H1 (cell line): ENCODE data around the gene SKAP1. TPM values are rescaled to one million over a fixed set of nuclear protein-coding genes. Genes with fewer than 3 reads are reported as not detected.

Experiments
- CTCF ChIA-PET: fragments of 300-600 bp; sonication (Branson Sonifier 250); formaldehyde crosslinking; loops from one replicate; lab custom pipeline; 2021; ENCODE audit not compliant: partially characterized antibody; lab: Charles Lee
- POLR2A ChIA-PET: fragments of 300-600 bp; sonication (Branson Sonifier 250); formaldehyde crosslinking; loops from one replicate; lab custom pipeline; 2021; ENCODE audit warnings: inconsistent platforms; ENCODE audit not compliant: partially characterized antibody; lab: Charles Lee
- DNase-seq, 2 experiments: peaks; one replicate each; pipeline versions ENCODE4 v3.0.0 to v3.0.0-alpha.2; 2010 to 2022; ENCODE audit warnings: low spot score in 2 of 2, low read depth in 1 of 2, mixed read lengths in 1 of 2
- FAIRE-seq: peaks from 2 replicates; lab custom pipeline; 2011; peaks lifted over from hg19 to GRCh38; lab: Jason Lieb, UNC
- H2AFZ ChIP-seq: 2 replicates; pipeline ENCODE4 v1.8.1; 2012; ENCODE audit warnings: low read length, inconsistent platforms
- H2AK5ac ChIP-seq: 2 replicates; pipeline ENCODE4 v1.6.1; 2013; ENCODE audit warnings: low read depth, low read length
- H2BK120ac ChIP-seq: replicated peaks from 2 replicates; pipeline ENCODE3; 2013; ENCODE audit warnings: low read depth, low read length, inconsistent platforms
- H2BK12ac ChIP-seq: 2 replicates; pipeline ENCODE4 v1.6.1; 2013; ENCODE audit warnings: low read depth, low read length
- H2BK15ac ChIP-seq: 2 replicates; pipeline ENCODE4 v1.6.1; 2013; ENCODE audit warnings: low read length
- H2BK20ac ChIP-seq: 2 replicates; pipeline ENCODE4 v1.6.1; 2013; ENCODE audit warnings: low read length
- H2BK5ac ChIP-seq: 2 replicates; pipeline ENCODE4 v1.6.1; 2013; ENCODE audit warnings: low read depth, low read length
- H3K14ac ChIP-seq: 2 replicates; pipeline ENCODE4 v1.6.1; 2013; ENCODE audit warnings: inconsistent platforms; ENCODE audit not compliant: insufficient read length
- H3K18ac ChIP-seq: 2 replicates; pipeline ENCODE4 v1.6.1; 2013; ENCODE audit warnings: low read length; ENCODE audit errors: extremely low read depth
- H3K23ac ChIP-seq: 2 replicates; pipeline ENCODE4 v1.6.1; 2013; ENCODE audit warnings: inconsistent platforms; ENCODE audit not compliant: insufficient read length
- H3K23me2 ChIP-seq: 2 replicates; pipeline ENCODE4 v1.6.1; 2013; ENCODE audit warnings: low read depth, low read length
- H3K27ac ChIP-seq: 2 replicates; pipeline ENCODE4 v1.6.1; 2011; ENCODE audit warnings: low read depth, low read length, inconsistent platforms
- H3K27me3 ChIP-seq, 4 experiments: replicated peaks in 1 of 4; 1 replicate in 1 of 4; 2 replicates in 3 of 4; pipeline versions ENCODE4 v1.6.1 to v1.8.1; 2011 to 2013; ENCODE audit warnings: low read length in 3 of 4, mild to moderate bottlenecking in 3 of 4, inconsistent platforms in 2 of 4, mixed read lengths in 2 of 4, moderate library complexity in 1 of 4; ENCODE audit not compliant: control insufficient read depth in 3 of 4, insufficient read depth in 3 of 4; ENCODE audit errors: extremely low read depth in 1 of 4
- H3K36me3 ChIP-seq, 4 experiments: 2 replicates each; pipeline versions ENCODE4 v1.6.1 to v1.8.1; 2011 to 2013; ENCODE audit warnings: mild to moderate bottlenecking in 4 of 4, low read length in 3 of 4, moderate library complexity in 2 of 4, control low read depth in 1 of 4, inconsistent platforms in 1 of 4; ENCODE audit not compliant: insufficient read depth in 4 of 4, control insufficient read depth in 2 of 4
- H3K4ac ChIP-seq: replicated peaks from 2 replicates; pipeline ENCODE3; 2013; ENCODE audit warnings: low read length, low read depth, mixed read lengths, inconsistent platforms; ENCODE audit not compliant: insufficient read length
- H3K4me1 ChIP-seq, 4 experiments: replicated peaks in 1 of 4; 1 replicate in 1 of 4; 2 replicates in 3 of 4; pipeline versions ENCODE4 v1.6.1 to v1.8.1; 2011 to 2013; ENCODE audit warnings: low read length in 3 of 4, inconsistent platforms in 2 of 4, mixed read lengths in 1 of 4; ENCODE audit not compliant: insufficient read depth in 4 of 4, control insufficient read depth in 3 of 4
- H3K4me2 ChIP-seq, 2 experiments: 2 replicates each; pipeline versions ENCODE4 v1.6.1 to v1.8.1; 2011 to 2013; ENCODE audit warnings: low read depth in 2 of 2, low read length in 2 of 2, control low read depth in 1 of 2, inconsistent platforms in 1 of 2, mild to moderate bottlenecking in 1 of 2; ENCODE audit not compliant: insufficient read depth in 1 of 2
- H3K4me3 ChIP-seq, 4 experiments: fragments of 200-600, 300-600 bp in 1 of 4; sonication (generic), shearing (Covaris generic), sonication (Bioruptor Twin) in 1 of 4; 2 replicates each; pipeline versions ENCODE4 v1.5.1 to v1.8.1; 2011 to 2016; ENCODE audit warnings: low read length in 4 of 4, low read depth in 3 of 4, control low read depth in 2 of 4, inconsistent platforms in 2 of 4, mild to moderate bottlenecking in 2 of 4, mixed read lengths in 1 of 4, moderate library complexity in 1 of 4; ENCODE audit not compliant: insufficient read depth in 2 of 4; ENCODE audit errors: extremely low read depth in 1 of 4
- H3K56ac ChIP-seq: replicated peaks from 2 replicates; pipeline ENCODE3; 2013; ENCODE audit warnings: low read depth, mild to moderate bottlenecking, mixed read lengths, low read length, inconsistent platforms; ENCODE audit not compliant: insufficient read length
- H3K79me1 ChIP-seq: 2 replicates; pipeline ENCODE4 v1.6.1; 2013; ENCODE audit warnings: low read depth, low read length, control low read depth
- H3K79me2 ChIP-seq, 2 experiments: 2 replicates each; pipeline versions ENCODE4 v1.6.1 to v1.8.1; 2012 to 2013; ENCODE audit warnings: low read length in 2 of 2, mild to moderate bottlenecking in 2 of 2, inconsistent platforms in 1 of 2; ENCODE audit not compliant: insufficient read depth in 2 of 2, control insufficient read depth in 1 of 2
- H3K9ac ChIP-seq, 4 experiments: replicated peaks in 1 of 4; 1 replicate in 1 of 4; 2 replicates in 3 of 4; pipeline versions ENCODE4 v1.6.1 to v1.8.1; 2011 to 2013; ENCODE audit warnings: low read depth in 3 of 4, low read length in 3 of 4, control low read depth in 2 of 4, mild to moderate bottlenecking in 2 of 4, moderate library complexity in 2 of 4, inconsistent platforms in 1 of 4; ENCODE audit errors: extremely low read depth in 1 of 4
- H3K9me3 ChIP-seq, 2 experiments: 2 replicates each; pipeline versions ENCODE4 v1.6.1 to v1.8.1; 2012 to 2013; ENCODE audit warnings: mild to moderate bottlenecking in 2 of 2, moderate library complexity in 2 of 2, control low read depth in 1 of 2, inconsistent platforms in 1 of 2, low read depth in 1 of 2, low read length in 1 of 2, mixed read lengths in 1 of 2; ENCODE audit not compliant: insufficient read depth in 2 of 2
- H4K20me1 ChIP-seq, 2 experiments: replicated peaks in 1 of 2; 2 replicates each; pipeline versions ENCODE3 to v1.8.1; 2011 to 2013; ENCODE audit warnings: inconsistent platforms in 2 of 2, low read length in 2 of 2, mild to moderate bottlenecking in 1 of 2; ENCODE audit not compliant: insufficient read depth in 2 of 2, control insufficient read depth in 1 of 2
- H4K5ac ChIP-seq: 2 replicates; pipeline ENCODE4 v1.6.1; 2013; ENCODE audit warnings: low read length, low read depth, mixed read lengths, inconsistent platforms; ENCODE audit not compliant: insufficient read length
- H4K8ac ChIP-seq: 2 replicates; pipeline ENCODE4 v1.8.0; 2013; ENCODE audit warnings: mild to moderate bottlenecking, moderate library complexity, low read length, inconsistent platforms; ENCODE audit not compliant: insufficient read depth; ENCODE audit errors: extremely low read depth
- H4K91ac ChIP-seq: replicated peaks from 2 replicates; pipeline ENCODE3; 2013; ENCODE audit warnings: low read length, mixed read lengths, inconsistent platforms; ENCODE audit not compliant: insufficient read length
- BACH1 ChIP-seq: IDR thresholded peaks from 2 replicates; pipeline ENCODE4 v1.6.1; 2012; ENCODE audit warnings: low read length, improper control_type of control experiment
- CBX8 ChIP-seq: fragments of 300-800, 300-1000 bp; sonication (generic); IDR thresholded peaks from 2 replicates; pipeline ENCODE4 v1.7.1; 2016; ENCODE audit warnings: low read depth, low read length, borderline replicate concordance
- CHD1 ChIP-seq: IDR thresholded peaks from 2 replicates; pipeline ENCODE4 v1.6.1; 2012; ENCODE audit warnings: low read depth, low read length, improper control_type of control experiment
- EGR1 ChIP-seq: IDR thresholded peaks from 2 replicates; pipeline ENCODE4 v1.6.1; 2011; ENCODE audit warnings: low read depth, low read length, borderline replicate concordance
- GTF2F1 ChIP-seq: IDR thresholded peaks from 2 replicates; pipeline ENCODE4 v1.6.1; 2012; ENCODE audit warnings: low read depth, low read length, improper control_type of control experiment, borderline replicate concordance
- RFX5 ChIP-seq: IDR thresholded peaks from 2 replicates; pipeline ENCODE4 v1.6.1; 2011; ENCODE audit warnings: low read depth, low read length, improper control_type of control experiment, borderline replicate concordance
- RXRA ChIP-seq: IDR thresholded peaks from 2 replicates; pipeline ENCODE4 v1.6.1; 2011; ENCODE audit warnings: low read depth, mild to moderate bottlenecking, low read length, moderate library complexity; ENCODE audit not compliant: insufficient read depth
- SIX5 ChIP-seq: IDR thresholded peaks from 2 replicates; pipeline ENCODE4 v1.6.1; 2011; ENCODE audit warnings: mild to moderate bottlenecking, low read depth, low read length
- SP4 ChIP-seq: IDR thresholded peaks from 2 replicates; pipeline ENCODE4 v1.6.1; 2012; ENCODE audit warnings: low read length, inconsistent platforms
- TEAD4 ChIP-seq: IDR thresholded peaks from 2 replicates; pipeline ENCODE4 v1.6.1; 2012; ENCODE audit warnings: low read depth, low read length, inconsistent platforms, mixed read lengths
- WGBS, 2 experiments: shearing (Covaris generic) in 1 of 2; methylation state at CpG; one replicate each; pipeline versions ENCODE4 v1.1.6 to v1.1.7; 2013 to 2015; ENCODE audit warnings: low lambda C conversion rate in 2 of 2, mixed read lengths in 2 of 2, inconsistent platforms in 1 of 2, low coverage in 1 of 2, missing lambda C conversion rate in 1 of 2; ENCODE audit not compliant: insufficient replicate concordance in 2 of 2, insufficient coverage in 1 of 2, insufficient read length in 1 of 2; ENCODE audit errors: extremely low coverage in 1 of 2, missing lambda C conversion rate in 1 of 2; 5-methylcytosine and 5-hydroxymethylcytosine counted together
- polyA plus RNA-seq, 7 experiments: library from polyadenylated mRNA; depleted of rRNA in 3 of 7; stranded (reverse) in 5 of 7; unstranded in 2 of 7; fragments of >200 nt in 5 of 7; fragments of 200-250 nt in 2 of 7; gene quantifications; 1 replicate in 5 of 7; 2 replicates in 1 of 7; 4 replicates in 1 of 7; pipeline versions ENCODE4 v1.2.1 to v1.2.3, GENCODE V29; 2011 to 2013; ENCODE audit warnings: missing spikeins in 2 of 7, mixed read lengths in 2 of 7
- total RNA-seq: library from RNA; stranded (reverse); fragmentation: NEBNext Ultra II Directional; extraction: Animal tissue kit (Norgen Biotek cat#: 25700); gene quantifications from 2 replicates; pipeline ENCODE4 v1.2.1, GENCODE V29; 2021
- TF ChIP-seq, protein P1 (sequence below): IDR thresholded peaks from 2 replicates; pipeline ENCODE4 v1.6.1; 2011; ENCODE audit warnings: low read length, improper control_type of control experiment
- TF ChIP-seq, protein P2 (sequence below): IDR thresholded peaks from 2 replicates; pipeline ENCODE4 v1.6.1; 2012; ENCODE audit warnings: low read length, inconsistent platforms

The SKAP1 gene
- total and polyA plus RNA-seq, 2 of the 8 experiments (the other 6 are each of a cell fraction or from before 2014, with no cell fraction given) = not detected

DNA sequence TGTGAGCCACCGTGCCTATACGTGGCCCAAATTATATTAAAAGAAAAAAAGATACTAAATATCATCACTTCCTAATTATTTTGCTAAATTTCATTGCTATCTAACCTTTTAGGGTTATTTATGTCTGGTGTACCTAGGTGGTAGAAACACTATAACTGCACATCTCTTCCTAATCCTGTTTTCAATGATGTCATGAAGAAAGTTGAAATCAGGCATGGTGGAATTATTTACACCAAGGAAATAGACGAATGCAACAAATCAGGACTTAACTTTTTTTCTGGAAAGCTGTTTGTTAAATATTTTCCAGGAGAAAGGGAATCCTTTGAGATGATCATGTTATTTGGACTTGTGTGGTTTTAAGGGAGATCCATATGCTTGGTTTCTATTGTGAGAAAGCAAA lies 39.2 kb upstream of the SKAP1 start:
- Histone ChIP-seq H3K14ac (no peak overlapping the region), H4K8ac (no peak overlapping the region), H3K27me3 (peaks cover 0 to 3% (median 0%) of the 10 kb centered on the region in 4 experiments; a peak in 1 of 7 replicates), H4K20me1 (no peaks in the 10 kb centered on the region), H3K56ac (no peak overlapping the region), H2BK120ac (no peak overlapping the region), H4K91ac (no peak overlapping the region), H2BK15ac (no peak overlapping the region), H3K4ac (no peak overlapping the region), H2BK20ac (no peak overlapping the region), H3K23ac (no peak overlapping the region), H2BK12ac (no peak overlapping the region), H3K4me2 (no peak overlapping the region), H3K23me2 (no peaks in the 10 kb centered on the region), H3K79me1 (no peaks in the 10 kb centered on the region), H3K18ac (no peak overlapping the region), H3K9me3 (no peaks in the 10 kb centered on the region), H3K4me3 (no peak overlapping the region), H2BK5ac (no peak overlapping the region), H3K36me3 (no peaks in the 10 kb centered on the region), H2AFZ (no peak overlapping the region), H3K79me2 (no peaks in the 10 kb centered on the region), H3K27ac (no peak overlapping the region), H4K5ac (no peak overlapping the region), H3K9ac (no peak overlapping the region), H3K4me1 (peaks cover 4 to 14% (median 12%) of the 10 kb centered on the region in 4 experiments; a peak in 6 of 7 replicates), H2AK5ac (no peak overlapping the region)
- ChIA-PET POLR2A (no interaction called here), CTCF (interaction anchor here (0.8 to 3.7 kb wide), 2 partner anchors 13 to 47 kb away, joined by 3 to 17 read pairs; no protein-coding TSS in a partner anchor)
- no peak for DNase-seq
- no peak for FAIRE-seq
- WGBS, 2 experiments = 93% methylated on average over 3 of the region's 3 CpGs; no CpG with 5 or more reads in 1 of the 2 experiments
- TF ChIP-seq CHD1 = no peak
- TF ChIP-seq RFX5 = no peak
- TF ChIP-seq TEAD4 = no peak
- no peak for TF ChIP-seq CBX8
- TF ChIP-seq, protein P1, sequence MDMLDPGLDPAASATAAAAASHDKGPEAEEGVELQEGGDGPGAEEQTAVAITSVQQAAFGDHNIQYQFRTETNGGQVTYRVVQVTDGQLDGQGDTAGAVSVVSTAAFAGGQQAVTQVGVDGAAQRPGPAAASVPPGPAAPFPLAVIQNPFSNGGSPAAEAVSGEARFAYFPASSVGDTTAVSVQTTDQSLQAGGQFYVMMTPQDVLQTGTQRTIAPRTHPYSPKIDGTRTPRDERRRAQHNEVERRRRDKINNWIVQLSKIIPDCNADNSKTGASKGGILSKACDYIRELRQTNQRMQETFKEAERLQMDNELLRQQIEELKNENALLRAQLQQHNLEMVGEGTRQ = no peak
- TF ChIP-seq, protein P2, sequence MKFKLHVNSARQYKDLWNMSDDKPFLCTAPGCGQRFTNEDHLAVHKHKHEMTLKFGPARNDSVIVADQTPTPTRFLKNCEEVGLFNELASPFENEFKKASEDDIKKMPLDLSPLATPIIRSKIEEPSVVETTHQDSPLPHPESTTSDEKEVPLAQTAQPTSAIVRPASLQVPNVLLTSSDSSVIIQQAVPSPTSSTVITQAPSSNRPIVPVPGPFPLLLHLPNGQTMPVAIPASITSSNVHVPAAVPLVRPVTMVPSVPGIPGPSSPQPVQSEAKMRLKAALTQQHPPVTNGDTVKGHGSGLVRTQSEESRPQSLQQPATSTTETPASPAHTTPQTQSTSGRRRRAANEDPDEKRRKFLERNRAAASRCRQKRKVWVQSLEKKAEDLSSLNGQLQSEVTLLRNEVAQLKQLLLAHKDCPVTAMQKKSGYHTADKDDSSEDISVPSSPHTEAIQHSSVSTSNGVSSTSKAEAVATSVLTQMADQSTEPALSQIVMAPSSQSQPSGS = no peak
- no peak for TF ChIP-seq EGR1
- no peak for TF ChIP-seq SIX5
- no peak for TF ChIP-seq BACH1
- TF ChIP-seq RXRA = no peak
- no peak for TF ChIP-seq SP4
- no peak for TF ChIP-seq GTF2F1
